Panc1 (cell line): ENCODE measurements around the gene TRIM37.

ENCODE experiments used
- CTCF ChIP-seq: fragments of 450-650 bp; IDR thresholded peaks from 2 replicates; pipeline ENCODE4 v1.5.1; 2017; ENCODE audit warnings: mild to moderate bottlenecking
- POLR2AphosphoS5 ChIP-seq: IDR thresholded peaks from 2 replicates; pipeline ENCODE4 v1.6.1; 2012; ENCODE audit warnings: mild to moderate bottlenecking, low read depth, low read length, moderate library complexity
- REST ChIP-seq, 2 experiments: IDR thresholded peaks; 2 replicates each; pipeline ENCODE4 v1.6.1; 2011 to 2012; ENCODE audit warnings: low read depth in 2 of 2, control low read depth in 1 of 2, low read length in 1 of 2, mild to moderate bottlenecking in 1 of 2, moderate library complexity in 1 of 2; ENCODE audit not compliant: insufficient read depth in 1 of 2
- SIN3A ChIP-seq: IDR thresholded peaks from 2 replicates; pipeline ENCODE4 v1.6.1; 2012; ENCODE audit warnings: low read depth, mild to moderate bottlenecking, low read length, moderate library complexity, borderline replicate concordance; ENCODE audit not compliant: insufficient read depth
- TCF7L2 ChIP-seq: IDR thresholded peaks from 2 replicates; pipeline ENCODE4 v1.6.1; 2011; ENCODE audit warnings: mild to moderate bottlenecking, low read depth, low read length, inconsistent platforms

DNA sequence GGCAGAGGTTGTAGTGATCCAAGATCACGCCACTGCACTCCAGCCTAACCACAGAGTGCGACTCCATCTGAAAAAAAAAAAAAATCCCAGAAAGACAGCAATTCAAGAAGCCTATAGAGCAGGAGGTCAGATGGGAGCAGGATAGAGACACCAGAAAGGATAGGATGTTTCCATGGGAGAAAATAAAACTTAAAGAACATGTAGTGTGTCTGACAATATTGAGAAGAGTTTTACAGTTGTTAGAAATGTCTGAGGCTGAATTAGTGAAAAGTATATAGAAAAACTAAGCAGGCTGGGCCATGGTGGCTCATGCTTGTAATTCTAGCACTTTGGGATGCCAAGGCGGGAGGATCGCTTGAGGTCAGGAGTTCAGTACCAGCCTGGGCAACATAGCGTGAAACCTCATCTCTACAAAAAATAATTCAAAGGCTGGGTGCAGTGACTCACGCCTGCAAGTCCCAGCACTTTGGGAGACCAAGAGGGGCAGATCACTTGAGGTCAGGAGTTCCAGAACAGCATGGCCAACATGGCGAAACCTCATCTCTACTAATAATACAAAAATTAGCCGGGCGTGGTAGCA lies 15.3 kb upstream of the TRIM37 start:
- TF ChIP-seq CTCF = no peak
- no peak for TF ChIP-seq POLR2AphosphoS5
- no peak for TF ChIP-seq TCF7L2
- no peak for TF ChIP-seq REST (IDR thresholded peaks at IDR 0.05; ENCODE audit: insufficient read depth in 1 of 2, low read depth in 2 of 2, low read length in 1 of 2)
- no peak for TF ChIP-seq SIN3A
